ENCODE data around the gene BRD7. TPM values are rescaled to one million over a fixed set of nuclear protein-coding genes. Genes with fewer than 3 reads are reported as not detected.

The BRD7 gene
- total and polyA plus RNA-seq, 10 of the 15 experiments (the other 5 are each of a cell fraction or from before 2014, with no cell fraction given): 16.9 to 74.7 (median 52.0) TPM

GRCh38 chr16:50288026-50288425 is 80.8 kb downstream of the BRD7 start:
- peaks cover 16 to 33% of the 10 kb centered on the region in 2 experiments for H3K36me3 ChIP-seq (ENCODE audit: control insufficient read depth in 2 of 2, insufficient read depth in 2 of 2, low read length in 1 of 2)
- H4K20me1 ChIP-seq (ENCODE audit: control insufficient read depth, insufficient read depth): no peaks in the 10 kb centered on the region
- 91% methylated on average over 17 of the region's 17 CpGs for WGBS (ENCODE audit: insufficient coverage, insufficient replicate concordance, low lambda C conversion rate, missing lambda C conversion rate)
- no peak overlapping the region for H3K4me2 ChIP-seq (ENCODE audit: control insufficient read depth, insufficient read depth)
- no peak for TF ChIP-seq EGR1 (IDR thresholded peaks at IDR 0.05; ENCODE audit: borderline replicate concordance in 1 of 2, low read depth in 2 of 2, low read length in 2 of 2)
- TF ChIP-seq SPI1 (IDR thresholded peaks at IDR 0.05; ENCODE audit: borderline replicate concordance, insufficient read depth, low read depth, low read length): no peak
- no peak for TF ChIP-seq RUNX3 (IDR thresholded peaks at IDR 0.05; ENCODE audit: low read length)
- no peak for TF ChIP-seq CHD1 (IDR thresholded peaks at IDR 0.05; ENCODE audit: low read depth, low read length)
- no peak for TF ChIP-seq ZNF24 (IDR thresholded peaks at IDR 0.05)
- TF ChIP-seq TCF3 (IDR thresholded peaks at IDR 0.05; ENCODE audit: borderline replicate concordance, insufficient read depth, low read depth, low read length): no peak
- TF ChIP-seq SP1 (IDR thresholded peaks at IDR 0.05; ENCODE audit: low read depth, low read length): no peak
- TF ChIP-seq CBX5 (IDR thresholded peaks at IDR 0.05; ENCODE audit: low read depth): no peak
- no peak for TF ChIP-seq POLR2AphosphoS5 (IDR thresholded peaks at IDR 0.05; ENCODE audit: low read length)
- TF ChIP-seq NR2C1 (IDR thresholded peaks at IDR 0.05): no peak
- TF ChIP-seq JUNB (IDR thresholded peaks at IDR 0.05): no peak
- no peak for TF ChIP-seq FOS (IDR thresholded peaks at IDR 0.05; ENCODE audit: borderline replicate concordance, extremely low read depth, insufficient read length)
- TF ChIP-seq DPF2 (IDR thresholded peaks at IDR 0.05): no peak
- no peak for TF ChIP-seq MYB (IDR thresholded peaks at IDR 0.05; ENCODE audit: borderline replicate concordance, low read depth, low read length)
- TF ChIP-seq E2F8 (IDR thresholded peaks at IDR 0.05; ENCODE audit: low read depth, partially characterized antibody): no peak
- in situ Hi-C loops (cut with MboI): no loop called here
- H3K4me1 ChIP-seq (ENCODE audit: control insufficient read depth, insufficient read depth, low read length): peaks cover 18% of the 10 kb centered on the region
- ATAC-seq: no peak
- SMC1A ChIA-PET (ENCODE audit: uncharacterized antibody, unreplicated experiment): no interaction called here
- H3K79me2 ChIP-seq (ENCODE audit: control insufficient read depth, insufficient read depth, low read length): peaks cover 36% of the 10 kb centered on the region
- H2AFZ ChIP-seq (ENCODE audit: control insufficient read depth, low read depth, low read length): no peak overlapping the region
- BruUV-seq (replicated peaks): no TSS peak
- POLR2A ChIA-PET: interaction anchor here (0.6 kb wide), 1 partner anchor 15 kb away, joined by 4 read pairs; no protein-coding TSS in a partner anchor
- no peak overlapping the region for H3K4me3 ChIP-seq
- CTCF ChIA-PET: no interaction called here
- H3K9me3 ChIP-seq (replicated peaks; ENCODE audit: control insufficient read depth, insufficient read depth, low read length): no peaks in the 10 kb centered on the region; the same call in 2 of the 3 replicates
- no peaks in the 10 kb centered on the region for H3K27me3 ChIP-seq (replicated peaks in 1 of 2; ENCODE audit: control insufficient read depth in 2 of 2, insufficient read depth in 2 of 2, low read length in 1 of 2)
- no peak for FAIRE-seq
- intact Hi-C loops (cut with micrococcal nuclease; ENCODE audit: unreplicated experiment): no loop called here
- RAD21 ChIA-PET (ENCODE audit: unreplicated experiment): no interaction called here
- H3K9ac ChIP-seq (ENCODE audit: control insufficient read depth, insufficient read depth, low read length): no peak overlapping the region
- H3K27ac ChIP-seq (ENCODE audit: control insufficient read depth, insufficient read depth): no peak overlapping the region
- no peak for DNase-seq (ENCODE audit: low read depth, low spot score)

Data from GM12878 (cell line).